Activated T-cell treated with anti-CD3 and anti-CD28 coated beads, Interleukin-2, amount 50 U/mL, for 24 hours (primary cell): ENCODE measurements around the gene ARPC5.
"Not testable (repeated sequence)": the region's sequence is repeated elsewhere in the genome, so short reads cannot be mapped to it uniquely, and the experiment has no call there.

Source experiments
- DNase-seq: peaks from one replicate; pipeline ENCODE4 v3.0.0-alpha.2; 2020
- H3K27ac Mint-ChIP-seq: 2 replicates; pipeline ENCODE4 v1.8.0; 2020; ENCODE audit warnings: mild to moderate bottlenecking, mixed read lengths
- H3K27me3 Mint-ChIP-seq: 2 replicates; pipeline ENCODE4 v1.8.0; 2020; ENCODE audit warnings: mixed read lengths
- H3K36me3 Mint-ChIP-seq: 2 replicates; pipeline ENCODE4 v1.8.0; 2020; ENCODE audit warnings: low read depth, mixed read lengths
- H3K4me1 Mint-ChIP-seq: 2 replicates; pipeline ENCODE4 v1.8.0; 2020; ENCODE audit warnings: low read depth, mixed read lengths
- H3K4me3 Mint-ChIP-seq: 2 replicates; pipeline ENCODE4 v1.8.0; 2020; ENCODE audit warnings: mild to moderate bottlenecking, moderate library complexity, mixed read lengths
- H3K9me3 Mint-ChIP-seq: 2 replicates; pipeline ENCODE4 v1.8.0; 2020; ENCODE audit warnings: mixed read lengths

Gene ARPC5

GRCh38 chr1:183634429-183635065, 1.0 kb downstream of the ARPC5 start:
- no peaks in the 10 kb centered on the region for H3K27me3 Mint-ChIP-seq
- peaks cover 44% of the 10 kb centered on the region for H3K4me1 Mint-ChIP-seq
- no peaks in the 10 kb centered on the region for H3K9me3 Mint-ChIP-seq
- H3K4me3 Mint-ChIP-seq, result peak overlapping the region; percentile 98
- peak overlapping the region; percentile 100 for H3K27ac Mint-ChIP-seq
- H3K36me3 Mint-ChIP-seq, result peaks cover 57% of the 10 kb centered on the region
- no peak for DNase-seq

DNA sequence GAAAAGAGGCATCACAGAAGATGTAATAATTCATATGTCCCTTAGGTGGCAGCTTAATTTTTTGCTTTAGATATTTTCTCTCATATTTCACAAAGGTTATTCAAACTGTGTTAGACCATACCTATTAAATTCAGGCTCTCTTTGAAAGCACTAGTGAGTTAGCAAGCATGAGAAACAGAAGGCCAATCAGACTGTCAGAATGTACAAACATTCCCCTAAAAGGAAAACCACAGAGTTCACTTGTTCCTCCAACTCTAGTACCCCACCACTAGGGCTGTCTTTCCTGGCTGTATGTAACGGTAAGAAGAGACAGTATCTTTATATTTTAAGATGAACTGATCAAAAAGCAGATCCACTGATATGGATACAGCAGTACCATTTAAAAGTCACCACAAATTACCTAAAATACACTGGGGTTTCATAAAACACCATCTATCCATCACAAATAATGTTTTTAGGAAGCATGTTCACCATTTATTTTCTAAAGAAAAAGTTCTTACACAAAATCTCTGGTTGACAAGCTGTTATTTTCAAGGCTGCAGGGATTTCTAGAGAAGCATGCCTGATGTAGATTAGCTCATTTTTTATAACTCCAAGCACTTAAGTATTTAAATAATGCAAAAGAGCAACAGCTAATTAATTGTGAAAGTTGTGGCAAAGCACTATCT, 1.8 kb downstream of the ARPC5 start:
- Mint-ChIP-seq H3K27me3 (no peaks in the 10 kb centered on the region), H3K4me3 (peak overlapping the region; percentile 98), H3K4me1 (peaks cover 50% of the 10 kb centered on the region), H3K27ac (peak overlapping the region; percentile 100), H3K9me3 (no peaks in the 10 kb centered on the region), H3K36me3 (peaks cover 65% of the 10 kb centered on the region)
- DNase-seq, result no peak

GRCh38 chr1:183632964-183633363, 2.6 kb downstream of the ARPC5 start:
- DNase-seq, result no peak
- Mint-ChIP-seq H3K36me3 (peaks cover 73% of the 10 kb centered on the region), H3K27me3 (no peaks in the 10 kb centered on the region), H3K27ac (peak overlapping the region; percentile 100), H3K4me3 (peak overlapping the region; percentile 98), H3K9me3 (no peaks in the 10 kb centered on the region), H3K4me1 (peaks cover 58% of the 10 kb centered on the region)

DNA sequence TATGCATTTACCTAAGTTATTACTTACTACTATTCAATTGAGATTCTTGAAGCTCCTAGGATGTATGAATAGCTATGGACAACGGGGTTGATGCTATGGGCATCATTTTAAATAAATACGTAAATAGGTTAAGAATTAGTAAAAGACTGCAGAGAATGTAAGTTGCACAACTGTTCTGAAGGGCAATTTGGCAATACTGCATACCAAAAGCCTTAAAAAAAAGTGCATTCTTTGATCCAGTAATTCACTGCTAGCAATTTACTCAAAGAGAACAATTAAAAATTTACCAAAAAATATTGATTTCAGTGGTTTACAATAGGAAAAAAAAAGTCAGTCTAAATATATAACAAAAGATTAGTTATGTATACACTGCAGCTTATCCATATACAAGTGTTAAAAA, 3.5 kb downstream of the ARPC5 start:
- no peak overlapping the region for H3K27ac Mint-ChIP-seq

GRCh38 chr1:183630748-183631147, 4.8 kb downstream of the ARPC5 start:
- Mint-ChIP-seq H3K4me3 (peak overlapping the region; percentile 31), H3K9me3 (no peaks in the 10 kb centered on the region), H3K27ac (peak overlapping the region; percentile 81), H3K4me1 (peaks cover 52% of the 10 kb centered on the region), H3K36me3 (peaks cover 86% of the 10 kb centered on the region), H3K27me3 (no peaks in the 10 kb centered on the region)
- DNase-seq, result no peak

More for the DNA sequence above, 3.5 kb downstream of the ARPC5 start:
- no peak for DNase-seq
- Mint-ChIP-seq H3K9me3 (no peaks in the 10 kb centered on the region), H3K36me3 (peaks cover 80% of the 10 kb centered on the region), H3K4me1 (peaks cover 59% of the 10 kb centered on the region), H3K27me3 (no peaks in the 10 kb centered on the region), H3K4me3 (peak overlapping the region; percentile 98)

DNA sequence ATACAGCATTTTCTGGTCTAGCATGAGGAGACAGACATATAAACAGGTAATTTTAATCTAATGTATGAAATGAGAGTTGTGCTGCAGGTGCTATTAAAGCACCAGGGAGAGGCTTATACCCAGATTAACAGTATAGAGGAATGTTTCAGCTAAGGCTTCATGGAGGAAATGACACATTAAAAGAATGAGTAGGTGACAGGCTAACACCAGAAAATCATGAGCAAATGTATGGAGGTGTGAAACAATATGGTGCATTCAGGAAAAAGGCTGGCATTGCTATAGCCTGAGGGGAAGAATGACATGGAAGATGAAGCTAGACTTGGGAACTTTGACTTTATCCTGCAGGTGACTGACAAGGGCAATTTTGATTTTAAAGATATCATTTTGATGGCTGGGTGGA, 7.0 kb downstream of the ARPC5 start:
- no peak for DNase-seq
- Mint-ChIP-seq H3K4me1 (peaks cover 50% of the 10 kb centered on the region), H3K4me3 (peak overlapping the region; percentile 2), H3K9me3 (no peaks in the 10 kb centered on the region), H3K27ac (peak overlapping the region; percentile 88), H3K27me3 (no peaks in the 10 kb centered on the region), H3K36me3 (peaks cover 85% of the 10 kb centered on the region)

- peaks cover 73% of the 10 kb centered on the region for H3K36me3 Mint-ChIP-seq
- peaks cover 41% of the 10 kb centered on the region for H3K4me1 Mint-ChIP-seq
- DNase-seq, H3K27me3 Mint-ChIP-seq, H3K9me3 Mint-ChIP-seq, H3K4me3 Mint-ChIP-seq: not testable (repeated sequence)
- peak overlapping the region; percentile 72 for H3K27ac Mint-ChIP-seq
Observed at GRCh38 chr1:183626236-183626635, 9.3 kb downstream of the ARPC5 start.

- peak; percentile 37 for DNase-seq
- peaks cover 18% of the 10 kb centered on the region for H3K4me1 Mint-ChIP-seq
- peak overlapping the region; percentile 76 for H3K27ac Mint-ChIP-seq
Observed at GRCh38 chr1:183622884-183623785, 12.4 kb downstream of the ARPC5 start.

DNA sequence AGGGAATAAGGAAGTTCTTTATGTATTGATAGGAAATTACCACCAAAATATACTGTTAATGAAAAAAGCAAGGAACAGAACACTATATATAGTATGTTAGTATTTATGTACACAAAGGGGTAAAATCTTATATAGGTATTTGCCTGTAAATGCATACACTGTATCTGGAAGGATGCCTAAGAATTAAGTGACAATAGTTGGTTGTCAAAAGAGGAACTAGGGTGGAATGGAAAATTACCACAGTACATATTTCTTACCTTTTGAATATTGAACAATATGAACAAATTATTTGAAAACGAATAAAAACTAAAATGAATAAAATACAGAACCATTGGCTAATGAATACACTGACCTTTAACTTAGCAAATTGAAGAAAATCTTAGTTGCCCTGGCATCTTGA, 13.6 kb downstream of the ARPC5 start:
- H3K4me1 Mint-ChIP-seq, result peaks cover 14% of the 10 kb centered on the region
- peaks cover 34% of the 10 kb centered on the region for H3K36me3 Mint-ChIP-seq
- H3K27me3 Mint-ChIP-seq, result no peaks in the 10 kb centered on the region
- H3K9me3 Mint-ChIP-seq, result no peaks in the 10 kb centered on the region
- no peak overlapping the region for H3K4me3 Mint-ChIP-seq
- H3K27ac Mint-ChIP-seq, result no peak overlapping the region
- no peak for DNase-seq

More at GRCh38 chr1:183622884-183623785, 12.4 kb downstream of the ARPC5 start:
- Mint-ChIP-seq H3K9me3 (no peaks in the 10 kb centered on the region), H3K36me3 (peaks cover 44% of the 10 kb centered on the region), H3K27me3 (no peaks in the 10 kb centered on the region), H3K4me3 (no peak overlapping the region)

DNA sequence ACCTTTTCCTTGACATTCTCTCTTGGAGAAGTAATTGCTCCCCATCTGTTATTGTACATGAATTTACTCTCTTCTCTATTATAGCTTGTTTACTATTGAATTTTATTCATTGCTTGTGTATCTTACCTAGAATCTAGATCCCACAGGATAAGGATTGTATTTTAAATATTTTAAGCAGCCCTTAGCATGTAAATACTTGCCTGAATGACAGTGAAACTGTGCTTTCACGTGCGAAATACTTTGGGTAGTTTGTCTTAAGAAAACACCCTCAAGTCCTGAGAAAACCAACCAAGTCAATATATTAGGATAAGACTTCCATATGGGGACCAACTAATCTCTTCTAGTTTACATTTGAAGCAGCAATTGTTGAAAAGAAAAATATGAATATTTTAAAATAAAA, 15.3 kb downstream of the ARPC5 start:
- Mint-ChIP-seq H3K27ac (no peak overlapping the region), H3K27me3 (no peaks in the 10 kb centered on the region), H3K36me3 (peaks cover 19% of the 10 kb centered on the region), H3K4me1 (peaks cover 9% of the 10 kb centered on the region), H3K4me3 (no peak overlapping the region), H3K9me3 (no peaks in the 10 kb centered on the region)
- no peak for DNase-seq

GRCh38 chr1:183619781-183620180, 15.8 kb downstream of the ARPC5 start:
- no peak for DNase-seq
- Mint-ChIP-seq H3K4me1 (peaks cover 9% of the 10 kb centered on the region), H3K36me3 (peaks cover 14% of the 10 kb centered on the region), H3K27ac (no peak overlapping the region), H3K4me3 (no peak overlapping the region), H3K9me3 (no peaks in the 10 kb centered on the region), H3K27me3 (no peaks in the 10 kb centered on the region)

DNA sequence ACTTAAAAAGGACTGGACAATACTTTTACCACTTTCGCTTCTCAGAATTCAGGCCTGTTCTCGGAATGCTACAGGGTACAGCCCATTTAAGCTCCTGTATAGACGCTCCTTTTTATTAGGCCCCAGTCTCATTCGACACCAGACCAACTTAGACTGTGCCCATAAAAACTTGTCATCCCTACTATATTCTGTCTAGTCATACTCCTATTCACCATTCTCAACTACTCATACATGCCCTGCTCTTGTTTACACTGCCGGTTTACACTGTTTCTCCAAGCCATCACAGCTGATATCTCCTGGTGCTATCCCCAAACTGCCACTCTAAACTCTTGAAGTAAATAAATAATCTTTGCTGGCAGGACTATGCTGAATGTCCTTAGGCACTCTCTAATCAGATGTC, 17.4 kb downstream of the ARPC5 start:
- H3K27me3 Mint-ChIP-seq, H3K4me1 Mint-ChIP-seq, H3K27ac Mint-ChIP-seq, DNase-seq, H3K9me3 Mint-ChIP-seq, H3K36me3 Mint-ChIP-seq, H3K4me3 Mint-ChIP-seq: not testable (repeated sequence)

GRCh38 chr1:183612975-183613374, 22.6 kb downstream of the ARPC5 start:
- H3K27ac Mint-ChIP-seq, H3K27me3 Mint-ChIP-seq, DNase-seq, H3K9me3 Mint-ChIP-seq, H3K36me3 Mint-ChIP-seq, H3K4me3 Mint-ChIP-seq, H3K4me1 Mint-ChIP-seq: not testable (repeated sequence)

GRCh38 chr1:183612407-183612806, 23.2 kb downstream of the ARPC5 start:
- Mint-ChIP-seq H3K9me3 (no peaks in the 10 kb centered on the region), H3K4me3 (no peak overlapping the region), H3K27me3 (peaks cover 6% of the 10 kb centered on the region), H3K27ac (no peak overlapping the region), H3K36me3 (no peaks in the 10 kb centered on the region), H3K4me1 (peaks cover 5% of the 10 kb centered on the region)
- no peak for DNase-seq

- H3K4me1 Mint-ChIP-seq, result peaks cover 6% of the 10 kb centered on the region
- H3K27me3 Mint-ChIP-seq, result peaks cover 6% of the 10 kb centered on the region
- no peak overlapping the region for H3K27ac Mint-ChIP-seq
- no peak overlapping the region for H3K4me3 Mint-ChIP-seq
- no peak for DNase-seq
- no peaks in the 10 kb centered on the region for H3K9me3 Mint-ChIP-seq
- no peaks in the 10 kb centered on the region for H3K36me3 Mint-ChIP-seq
Observed at GRCh38 chr1:183611021-183611420, 24.6 kb downstream of the ARPC5 start.
